HL-60 (cell line): Measurements from ENCODE around the gene ANKS1A.

Source experiments
- DNase-seq, 2 experiments: peaks; one replicate each; pipeline ENCODE4 v3.0.0-alpha.2; 2010 to 2020; ENCODE audit warnings: low read depth in 1 of 2, low spot score in 1 of 2
- H3K27ac ChIP-seq: fragments of 250-450 bp; sonication (Bioruptor Pico); replicated peaks from 2 replicates; pipeline ENCODE4 v1.5.1; 2020; ENCODE audit warnings: mild to moderate bottlenecking, moderate library complexity
- H3K27me3 ChIP-seq: fragments of 250-450 bp; sonication (Bioruptor Pico); 2 replicates; pipeline ENCODE4 v1.5.1; 2021; ENCODE audit warnings: mild to moderate bottlenecking, moderate library complexity; ENCODE audit not compliant: insufficient read depth, poor library complexity, severe bottlenecking
- H3K4me3 ChIP-seq: replicated peaks from 2 replicates; pipeline ENCODE4 v1.5.1; 2011; ENCODE audit warnings: mild to moderate bottlenecking, control low read depth, low read length; ENCODE audit not compliant: insufficient read depth
- GABPA ChIP-seq: IDR thresholded peaks from 2 replicates; pipeline ENCODE4 v1.6.1; 2012; ENCODE audit warnings: low read depth
- POLR2AphosphoS5 ChIP-seq: IDR thresholded peaks from 2 replicates; pipeline ENCODE4 v1.6.1; 2012; ENCODE audit warnings: low read depth
- REST ChIP-seq: IDR thresholded peaks from 2 replicates; pipeline ENCODE4 v1.6.1; 2012; ENCODE audit warnings: low read depth; ENCODE audit not compliant: insufficient replicate concordance
- SPI1 ChIP-seq: IDR thresholded peaks from 2 replicates; pipeline ENCODE4 v1.6.1; 2012; ENCODE audit warnings: low read depth, mild to moderate bottlenecking, borderline replicate concordance
- TF ChIP-seq, protein P1 (sequence below): IDR thresholded peaks from one replicate; pipeline ENCODE4 v1.5.1; 2011; ENCODE audit warnings: low read length, control low read depth, inconsistent platforms; ENCODE audit not compliant: insufficient read depth

ANKS1A gene

DNA sequence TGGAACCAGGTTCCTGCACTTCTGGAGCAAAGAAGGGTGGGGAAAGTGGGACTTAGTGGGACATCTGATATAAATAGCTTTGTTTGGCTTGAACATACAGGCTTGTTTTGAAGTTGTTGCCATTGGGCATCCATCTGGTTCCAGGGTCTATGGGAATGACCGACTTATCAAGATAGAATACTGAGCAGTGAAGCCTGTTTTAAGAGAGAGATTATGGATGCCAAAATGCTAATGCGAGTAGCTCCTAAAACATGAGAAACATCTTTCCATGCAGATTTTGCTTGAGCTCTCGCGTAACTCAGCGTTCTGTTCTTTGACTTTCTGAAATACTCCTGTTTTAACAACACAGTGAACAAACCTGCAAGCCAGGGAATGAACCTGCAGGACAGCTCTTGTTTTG lies 98.5 kb downstream of the ANKS1A start:
- DNase-seq = no peak
- Histone ChIP-seq H3K27me3 (no peaks in the 10 kb centered on the region), H3K27ac (no peak overlapping the region), H3K4me3 (no peak overlapping the region)
- TF ChIP-seq POLR2AphosphoS5 (no peak), SPI1 (no peak), GABPA (no peak), REST (no peak)
- TF ChIP-seq, protein P1, sequence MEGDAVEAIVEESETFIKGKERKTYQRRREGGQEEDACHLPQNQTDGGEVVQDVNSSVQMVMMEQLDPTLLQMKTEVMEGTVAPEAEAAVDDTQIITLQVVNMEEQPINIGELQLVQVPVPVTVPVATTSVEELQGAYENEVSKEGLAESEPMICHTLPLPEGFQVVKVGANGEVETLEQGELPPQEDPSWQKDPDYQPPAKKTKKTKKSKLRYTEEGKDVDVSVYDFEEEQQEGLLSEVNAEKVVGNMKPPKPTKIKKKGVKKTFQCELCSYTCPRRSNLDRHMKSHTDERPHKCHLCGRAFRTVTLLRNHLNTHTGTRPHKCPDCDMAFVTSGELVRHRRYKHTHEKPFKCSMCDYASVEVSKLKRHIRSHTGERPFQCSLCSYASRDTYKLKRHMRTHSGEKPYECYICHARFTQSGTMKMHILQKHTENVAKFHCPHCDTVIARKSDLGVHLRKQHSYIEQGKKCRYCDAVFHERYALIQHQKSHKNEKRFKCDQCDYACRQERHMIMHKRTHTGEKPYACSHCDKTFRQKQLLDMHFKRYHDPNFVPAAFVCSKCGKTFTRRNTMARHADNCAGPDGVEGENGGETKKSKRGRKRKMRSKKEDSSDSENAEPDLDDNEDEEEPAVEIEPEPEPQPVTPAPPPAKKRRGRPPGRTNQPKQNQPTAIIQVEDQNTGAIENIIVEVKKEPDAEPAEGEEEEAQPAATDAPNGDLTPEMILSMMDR = no peak

DNA sequence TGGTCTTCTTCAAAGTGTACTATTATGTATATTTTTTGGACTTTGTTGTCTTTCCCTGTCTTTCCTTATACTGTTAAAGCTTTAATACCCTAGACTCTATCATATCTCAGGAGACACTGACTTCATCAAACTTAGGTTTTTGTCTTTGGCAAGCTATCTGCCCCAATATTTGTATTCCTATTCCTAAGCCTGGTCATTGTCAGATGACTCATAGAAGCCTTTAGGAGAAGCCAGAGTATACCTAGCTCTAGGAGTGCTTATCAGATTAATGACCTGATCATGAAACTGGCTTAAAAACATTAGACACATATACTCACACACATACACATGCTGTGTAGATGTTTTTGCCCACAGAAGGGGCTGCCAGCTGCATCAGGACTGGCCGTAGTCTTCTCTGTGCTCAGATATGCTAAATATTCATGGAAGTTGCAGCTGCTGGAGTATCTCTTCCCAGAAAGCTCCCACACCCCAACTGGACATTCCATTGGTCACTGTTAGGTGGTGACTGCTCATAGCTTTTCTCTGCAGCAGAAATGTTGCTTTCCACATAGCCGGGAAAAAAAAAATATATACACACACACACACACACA lies 102.0 kb downstream of the ANKS1A start:
- H3K27ac ChIP-seq = no peak overlapping the region
- DNase-seq = no peak
- TF ChIP-seq REST (no peak), GABPA (no peak), SPI1 (no peak), POLR2AphosphoS5 (no peak)
- TF ChIP-seq, protein P1 = no peak
- H3K4me3 ChIP-seq = no peak overlapping the region
- no peaks in the 10 kb centered on the region for H3K27me3 ChIP-seq

DNA sequence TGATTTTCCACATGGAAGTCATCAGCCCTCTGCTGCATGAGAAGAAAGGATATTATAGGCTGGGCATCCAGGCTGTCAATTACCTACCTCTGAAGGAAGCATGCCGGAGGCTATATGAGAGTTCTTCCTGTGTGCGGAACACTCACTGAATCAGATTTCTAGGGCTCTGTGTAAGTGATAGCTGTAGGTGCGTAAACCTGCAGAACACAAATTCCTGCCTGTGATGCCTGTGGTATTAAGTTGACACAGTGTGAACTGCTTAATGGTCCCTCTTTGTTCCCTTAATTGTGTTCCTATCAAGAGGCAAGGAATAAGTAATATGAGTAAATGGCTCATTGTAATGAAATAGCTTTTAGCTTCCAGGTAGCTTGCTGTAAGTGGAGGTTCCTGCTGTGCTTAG lies 103.3 kb downstream of the ANKS1A start:
- no peak overlapping the region for H3K4me3 ChIP-seq
- no peak for DNase-seq
- TF ChIP-seq, protein P1 = no peak
- TF ChIP-seq REST (no peak), GABPA (no peak), SPI1 (no peak), POLR2AphosphoS5 (no peak)
- no peak overlapping the region for H3K27ac ChIP-seq
- H3K27me3 ChIP-seq = no peaks in the 10 kb centered on the region
